ENCODE results near the gene GNG2.

GRCh38 chr14:51889851-51890250 is 29.4 kb downstream of the GNG2 start:
- TF ChIP-seq POLR2A (IDR thresholded peaks at IDR 0.05) (no peak), CTCF (IDR thresholded peaks at IDR 0.05) (no peak), POLR2AphosphoS5 (IDR thresholded peaks at IDR 0.05) (no peak)
